NCI-H524 treated with DMSO at 0.1 percent for 48 hours (cell line): ENCODE results near the gene SSC5D.

Experiments
- DNase-seq: peaks from one replicate; lab custom pipeline; 2025; lab: John Stamatoyannopoulos, UW

Gene SSC5D

GRCh38 chr19:55473225-55474012, 14.8 kb upstream of the SSC5D start:
- DNase-seq: no peak

- DNase-seq: no peak
Observed at GRCh38 chr19:55474269-55475265, 13.7 kb upstream of the SSC5D start.

GRCh38 chr19:55476100-55476775, 12.0 kb upstream of the SSC5D start, which contains the start of gene ZNF628:
TSS of gene ZNF628 (plus strand) at chr19:55476617. CDS start at chr19:55479911, 3,294 bp downstream.
- DNase-seq: peak; percentile 76

- DNase-seq: no peak
Observed at GRCh38 chr19:55477905-55478304, 10.3 kb upstream of the SSC5D start.

GRCh38 chr19:55478364-55478763, 9.9 kb upstream of the SSC5D start:
- no peak for DNase-seq

- DNase-seq: no peak
Observed at GRCh38 chr19:55479045-55479444, 9.2 kb upstream of the SSC5D start.

GRCh38 chr19:55479451-55480230, 8.6 kb upstream of the SSC5D start:
- DNase-seq: no peak

GRCh38 chr19:55481148-55481793, 7.0 kb upstream of the SSC5D start:
- no peak for DNase-seq

GRCh38 chr19:55481794-55482155, 6.5 kb upstream of the SSC5D start:
- DNase-seq: no peak

GRCh38 chr19:55482156-55482961, 5.9 kb upstream of the SSC5D start:
- DNase-seq: no peak

GRCh38 chr19:55482967-55483705, 5.1 kb upstream of the SSC5D start:
- no peak for DNase-seq

- no peak for DNase-seq
Observed at GRCh38 chr19:55483706-55484592, 4.3 kb upstream of the SSC5D start.

- peak; percentile 42 for DNase-seq
Observed at GRCh38 chr19:55484593-55485438, 3.4 kb upstream of the SSC5D start, which contains the start of gene NAT14. TSS of gene NAT14 (plus strand) at chr19:55485188. CDS start at chr19:55485709, 521 bp downstream.

GRCh38 chr19:55485439-55486011, 2.7 kb upstream of the SSC5D start:
- no peak for DNase-seq

GRCh38 chr19:55486043-55486970, 1.9 kb upstream of the SSC5D start:
- no peak for DNase-seq
